Activated T-helper 1 cell treated with Interleukin-2 at 50 U/mL for 16 hours (primary cell): ENCODE data around the gene ZNF846.
"Not testable (repeated sequence)": the region's sequence is repeated elsewhere in the genome, so short reads cannot be mapped to it uniquely, and the experiment has no call there.

ENCODE experiments used
- DNase-seq: peaks from one replicate; pipeline ENCODE4 v3.0.0-alpha.2; 2020; ENCODE audit warnings: low read depth

Gene ZNF846

GRCh38 chr19:9768175-9769112 lies at the start of gene ZNF846:
TSS of gene ZNF846 (minus strand) at chr19:9768738. CDS start at chr19:9764950, 3,788 bp downstream.
- DNase-seq, result peak; percentile 84

DNA sequence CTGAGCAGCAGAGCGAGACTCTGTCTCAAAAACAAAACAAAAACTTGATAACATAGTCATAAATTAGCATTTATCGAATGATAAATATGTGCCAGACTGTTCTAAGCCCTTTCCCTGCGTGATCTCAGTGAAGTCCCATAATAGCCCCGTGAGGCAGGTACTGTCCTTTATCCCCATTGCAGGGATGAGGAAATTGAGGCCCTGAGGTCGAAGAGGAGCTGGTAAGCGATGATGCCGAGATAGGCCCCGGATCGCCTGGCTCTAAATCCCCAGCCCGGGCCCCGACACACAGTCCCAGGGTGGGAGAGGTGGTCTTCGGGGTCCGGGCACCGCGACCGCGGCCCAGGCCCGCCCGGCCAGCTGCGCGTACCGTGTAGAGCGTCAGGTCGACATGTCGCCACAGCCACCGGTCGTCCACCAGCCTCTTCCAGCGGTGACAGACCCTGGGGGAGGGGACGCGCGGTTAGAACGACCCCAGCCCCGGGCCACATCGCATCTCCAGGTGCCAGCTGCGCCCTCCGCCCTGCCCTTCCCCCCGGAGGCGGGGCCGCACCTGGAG lies 49.7 kb upstream of the ZNF846 start:
- no peak for DNase-seq

DNA sequence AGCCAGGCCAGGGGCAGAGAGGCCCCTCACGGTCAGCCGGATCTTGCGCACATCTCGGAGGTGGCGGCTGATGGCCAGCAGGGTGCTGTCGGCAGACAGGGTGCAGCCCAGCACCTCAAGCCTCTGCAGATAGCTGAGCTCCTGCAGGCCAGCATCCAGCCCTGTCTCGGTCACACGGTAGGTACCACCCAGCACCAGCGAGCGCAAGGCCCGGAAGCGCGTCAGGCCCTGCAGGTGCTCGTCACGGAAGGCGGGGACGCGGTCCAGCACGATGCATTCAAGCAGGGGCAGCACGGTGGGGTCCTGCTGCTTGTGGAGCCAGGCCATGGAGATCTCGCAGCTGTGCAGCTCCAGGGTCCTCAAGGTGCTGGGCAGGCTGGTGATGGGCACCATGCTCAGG lies 42.6 kb upstream of the ZNF846 start:
- no peak for DNase-seq

DNA sequence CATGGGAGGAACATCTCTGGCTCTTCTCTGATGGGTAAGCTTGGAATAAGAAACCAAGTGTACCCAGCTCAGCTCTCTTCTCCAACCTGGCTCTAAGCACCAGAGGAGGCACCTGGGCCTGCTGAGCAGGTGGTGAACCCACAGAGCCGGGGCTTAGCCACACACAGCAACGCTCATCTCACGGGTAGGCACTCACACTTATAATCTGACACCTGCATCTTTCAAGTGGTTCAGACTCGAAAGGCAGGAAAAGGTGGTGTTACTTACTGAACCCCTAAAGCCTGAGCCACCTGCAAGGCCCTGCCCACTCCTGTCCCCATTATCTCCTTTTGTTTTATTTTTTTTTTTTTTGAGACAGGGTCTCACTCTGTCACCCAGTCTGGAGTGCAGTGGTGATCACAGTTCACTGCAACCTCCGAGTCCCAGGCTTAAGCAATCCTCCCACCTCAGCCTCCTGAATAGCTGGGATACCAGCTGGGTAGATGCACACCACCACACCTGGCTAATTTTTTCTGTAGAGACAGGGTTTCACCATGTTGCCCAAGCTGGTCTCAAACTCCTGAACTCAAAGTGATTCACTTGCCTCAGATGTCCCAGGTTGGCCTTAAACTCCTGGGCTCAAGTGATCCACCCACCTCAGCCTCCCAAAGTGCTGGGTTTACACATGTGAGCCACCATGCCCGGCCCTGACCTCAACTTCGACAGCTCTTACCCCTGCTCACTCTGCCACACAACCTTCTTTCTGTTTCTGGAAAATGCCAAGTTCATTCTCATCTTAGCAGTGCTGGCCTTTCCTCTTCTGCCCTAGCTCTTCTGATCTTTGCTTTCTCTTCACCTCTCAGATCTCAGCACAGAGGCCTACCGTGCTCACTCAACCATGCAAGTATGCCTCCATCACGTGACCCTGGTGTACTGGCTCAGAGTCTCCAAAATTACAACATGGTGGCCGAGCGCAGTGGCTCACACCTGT lies 40.6 kb upstream of the ZNF846 start:
- no peak for DNase-seq

GRCh38 chr19:9806803-9807202 lies 38.3 kb upstream of the ZNF846 start:
- DNase-seq, result no peak

DNA sequence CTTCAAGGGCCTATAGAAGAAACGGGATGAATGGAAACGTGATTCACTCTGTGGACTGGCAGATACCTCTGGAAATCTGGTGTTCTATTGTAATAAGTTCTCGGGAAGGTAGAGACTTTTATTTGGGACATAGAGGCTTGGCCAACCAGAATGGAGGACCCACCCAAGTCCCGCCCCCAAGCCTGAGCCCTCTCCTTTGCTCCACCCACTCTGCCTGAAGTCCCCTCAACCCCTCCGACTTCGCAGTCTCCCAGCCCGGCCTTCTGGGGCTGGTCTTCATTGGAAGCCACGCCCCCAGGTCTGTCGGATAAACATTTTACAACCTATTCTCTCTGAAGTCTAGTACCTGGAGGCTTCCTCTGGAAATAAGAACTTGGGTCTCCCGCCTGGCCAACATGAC lies 33.4 kb upstream of the ZNF846 start:
- DNase-seq, result no peak

- no peak for DNase-seq
Observed at GRCh38 chr19:9799162-9799561, 30.6 kb upstream of the ZNF846 start.

DNA sequence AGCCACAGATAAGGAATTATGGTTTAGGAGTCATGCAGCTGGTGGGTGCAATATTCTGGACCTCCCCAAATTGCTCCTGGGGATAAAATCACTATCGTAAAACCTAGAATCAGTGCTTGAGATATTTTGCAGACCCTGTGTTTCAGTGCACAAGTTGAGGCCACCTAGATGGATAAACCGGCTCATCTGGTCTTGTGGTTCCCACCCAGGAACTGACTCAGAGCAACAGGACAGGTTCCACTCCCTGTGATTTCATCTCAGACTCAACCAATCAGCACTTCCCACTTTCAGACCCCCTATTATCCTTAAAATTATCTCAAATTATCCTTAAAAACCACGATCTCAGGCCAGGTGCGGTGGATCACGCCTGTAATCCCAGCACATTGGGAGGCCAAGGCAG lies 29.3 kb upstream of the ZNF846 start:
- no peak for DNase-seq

- DNase-seq, result peak; percentile 70
Observed at GRCh38 chr19:9796113-9796773, 27.7 kb upstream of the ZNF846 start.

GRCh38 chr19:9793071-9793591 lies 24.6 kb upstream of the ZNF846 start:
- DNase-seq, result peak; percentile 43

GRCh38 chr19:9792206-9793070 lies 23.9 kb upstream of the ZNF846 start:
- DNase-seq, result peak; percentile 82

- DNase-seq, result peak; percentile 82
Observed at GRCh38 chr19:9791552-9792205, 23.1 kb upstream of the ZNF846 start.

- not testable (repeated sequence) for DNase-seq
Observed at GRCh38 chr19:9791073-9791367, 22.5 kb upstream of the ZNF846 start.

DNA sequence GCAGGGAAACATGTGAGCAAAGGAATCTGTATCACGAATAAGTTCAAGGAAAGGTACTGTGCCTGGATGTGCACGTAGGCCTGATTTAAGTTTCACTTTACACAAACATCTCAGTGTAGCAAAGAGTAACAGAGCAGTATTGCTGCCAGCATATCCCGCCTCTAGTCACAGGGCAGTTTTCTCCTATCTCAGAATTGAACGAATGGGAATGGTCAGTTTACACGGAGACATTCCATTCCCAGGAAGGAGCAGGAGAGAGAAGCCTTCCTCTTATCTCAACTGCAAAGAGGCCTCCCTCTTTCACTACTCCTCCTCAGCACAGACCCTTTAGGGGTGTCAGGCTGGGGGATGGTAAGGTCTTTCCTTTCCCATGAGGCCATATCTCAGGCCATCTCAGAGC lies 21.0 kb upstream of the ZNF846 start:
- DNase-seq, result not testable (repeated sequence)

- DNase-seq, result no peak
Observed at GRCh38 chr19:9789066-9789465, 20.5 kb upstream of the ZNF846 start.

DNA sequence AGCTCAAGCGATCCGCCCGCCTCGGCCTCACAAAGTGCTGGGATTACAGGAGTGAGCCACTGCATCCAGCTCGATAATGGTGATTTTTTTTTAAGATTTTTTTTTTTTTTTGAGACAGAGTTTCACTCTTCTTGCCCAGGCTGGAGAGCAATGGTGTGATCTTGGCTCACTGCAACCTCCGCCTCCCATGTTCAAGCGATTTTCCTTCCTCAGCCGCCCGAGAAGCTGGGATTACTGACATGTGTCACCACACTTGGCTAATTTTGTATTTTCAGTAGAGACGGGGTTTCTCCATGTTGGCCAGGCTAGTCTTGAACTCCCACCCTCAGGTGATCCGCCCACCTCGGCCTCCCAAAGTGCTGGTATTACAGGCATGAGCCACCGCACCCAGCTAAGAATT lies 20.1 kb upstream of the ZNF846 start:
- not testable (repeated sequence) for DNase-seq

DNA sequence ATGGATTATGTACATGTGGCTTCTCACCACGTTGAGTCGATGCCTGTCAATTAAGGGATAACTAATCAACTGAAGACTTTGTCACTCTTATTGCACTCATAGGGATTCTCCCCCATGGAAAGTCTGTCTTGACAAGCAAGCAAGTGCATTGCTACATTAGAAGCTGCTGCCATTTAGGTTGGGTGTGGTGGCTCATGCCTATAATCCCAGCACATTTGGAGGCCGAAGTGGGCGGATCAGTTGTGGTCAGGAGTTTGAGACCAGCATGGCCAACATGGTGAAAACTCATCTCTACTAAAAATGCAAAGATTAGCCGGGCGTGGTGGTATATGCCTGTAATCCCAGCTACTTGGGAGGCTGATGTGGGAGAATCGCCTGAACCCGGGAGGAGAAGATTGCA lies 18.3 kb upstream of the ZNF846 start:
- no peak for DNase-seq

DNA sequence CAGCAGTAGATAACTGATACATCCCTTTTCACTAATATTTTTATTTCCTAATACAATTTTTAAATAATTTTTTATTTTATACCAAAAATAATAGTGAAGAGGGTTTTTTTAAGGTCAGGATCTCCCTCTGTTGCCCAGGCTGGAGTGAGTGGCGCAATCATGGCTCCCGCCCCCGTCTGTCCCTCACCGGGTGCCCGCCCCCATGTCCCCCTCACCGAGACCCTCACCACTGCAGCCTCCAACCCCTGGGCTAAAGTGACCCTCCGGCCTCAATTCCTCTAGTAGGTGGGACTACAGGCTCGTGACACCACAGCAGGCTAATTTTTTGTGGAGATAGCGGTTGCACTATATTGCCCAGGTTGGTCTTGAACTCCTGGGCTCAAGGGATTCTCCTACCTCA lies 17.8 kb upstream of the ZNF846 start:
- DNase-seq, result no peak

- DNase-seq, result peak; percentile 91
Observed at GRCh38 chr19:9785367-9786331, 17.1 kb upstream of the ZNF846 start.
